GM12892 (cell line): ENCODE measurements around the gene MYBPC3.

ENCODE experiments used
- POLR2A ChIP-seq: IDR thresholded peaks from 2 replicates; pipeline ENCODE4 v1.6.1; 2011; ENCODE audit warnings: low read depth, low read length, control low read depth
- POLR2AphosphoS5 ChIP-seq: IDR thresholded peaks from 2 replicates; pipeline ENCODE4 v1.6.1; 2011; ENCODE audit warnings: low read depth, low read length, control low read depth

DNA sequence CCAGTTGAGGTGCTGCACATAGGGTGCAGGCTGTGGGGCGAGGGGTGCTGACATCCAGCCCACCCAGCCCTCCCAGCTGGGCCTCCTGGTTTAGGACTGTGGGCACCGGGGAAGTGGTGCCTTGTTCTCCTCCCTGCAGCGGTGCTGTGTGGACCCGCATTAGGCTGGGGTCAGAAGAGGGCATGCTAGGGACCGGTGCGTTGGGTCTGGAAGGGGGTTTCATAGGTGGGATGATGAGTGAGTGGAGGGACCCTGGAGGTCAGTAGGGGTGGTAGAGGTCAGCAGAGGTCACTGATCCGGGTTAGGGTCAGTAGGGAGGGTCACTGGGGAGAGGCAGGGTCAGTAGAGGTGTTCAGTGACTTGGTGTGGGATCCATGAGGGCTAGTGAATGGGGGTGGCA lies 6.7 kb upstream of the MYBPC3 start:
- TF ChIP-seq POLR2A (no peak), POLR2AphosphoS5 (no peak)
